Activated CD8-positive, alpha-beta memory T cell treated with anti-CD3 and anti-CD28 coated beads, Interleukin-2, amount 50 U/mL, for 24 hours (primary cell): ENCODE data around the gene MMP15.

Experiments used
- DNase-seq: peaks from one replicate; pipeline ENCODE4 v3.0.0-alpha.2; 2020; ENCODE audit errors: extremely low read depth

MMP15 gene

DNA sequence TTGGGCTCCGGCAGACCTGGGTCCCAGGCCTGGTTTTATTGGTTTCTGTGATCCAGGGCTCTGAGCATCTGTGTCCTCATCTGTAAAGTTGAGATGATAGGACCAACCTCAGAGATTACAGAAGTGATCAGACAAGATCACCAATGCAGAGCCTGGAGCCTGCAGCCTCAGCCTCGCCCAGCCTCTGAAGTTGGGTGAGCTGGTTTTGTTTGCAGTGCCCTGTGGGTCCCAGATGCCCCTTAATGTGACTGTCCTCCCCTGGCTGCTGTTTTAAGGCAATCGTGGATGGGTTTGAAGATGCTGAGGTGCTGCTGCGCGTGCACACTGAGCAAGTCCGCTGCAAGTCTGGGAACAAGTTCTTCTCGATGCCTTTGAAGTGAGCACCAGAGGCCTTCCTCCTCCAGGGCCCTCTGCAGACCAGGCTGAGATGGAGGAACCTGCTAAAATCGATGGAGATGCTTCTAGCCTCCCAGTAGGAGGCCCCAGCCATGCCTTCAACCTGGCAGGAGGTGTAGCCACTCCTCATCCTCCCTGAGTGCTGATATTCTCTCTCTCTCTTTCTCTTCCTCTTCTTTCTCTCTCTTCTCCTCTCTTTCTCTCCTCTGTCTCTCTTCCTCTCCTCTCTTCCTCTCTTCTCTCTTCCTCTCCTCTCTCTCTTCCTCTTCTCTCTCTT is 5.6 kb upstream of the MMP15 start:
- DNase-seq = no peak

- DNase-seq = no peak
These were observed 4.7 kb upstream of the MMP15 start for GRCh38 chr16:58020628-58021521.

GRCh38 chr16:58021661-58022551 is 3.6 kb upstream of the MMP15 start:
- no peak for DNase-seq

GRCh38 chr16:58022601-58023371 is 2.8 kb upstream of the MMP15 start:
- DNase-seq = no peak

- DNase-seq = no peak
These were observed 836 bp upstream of the MMP15 start for GRCh38 chr16:58024486-58025350.

DNA sequence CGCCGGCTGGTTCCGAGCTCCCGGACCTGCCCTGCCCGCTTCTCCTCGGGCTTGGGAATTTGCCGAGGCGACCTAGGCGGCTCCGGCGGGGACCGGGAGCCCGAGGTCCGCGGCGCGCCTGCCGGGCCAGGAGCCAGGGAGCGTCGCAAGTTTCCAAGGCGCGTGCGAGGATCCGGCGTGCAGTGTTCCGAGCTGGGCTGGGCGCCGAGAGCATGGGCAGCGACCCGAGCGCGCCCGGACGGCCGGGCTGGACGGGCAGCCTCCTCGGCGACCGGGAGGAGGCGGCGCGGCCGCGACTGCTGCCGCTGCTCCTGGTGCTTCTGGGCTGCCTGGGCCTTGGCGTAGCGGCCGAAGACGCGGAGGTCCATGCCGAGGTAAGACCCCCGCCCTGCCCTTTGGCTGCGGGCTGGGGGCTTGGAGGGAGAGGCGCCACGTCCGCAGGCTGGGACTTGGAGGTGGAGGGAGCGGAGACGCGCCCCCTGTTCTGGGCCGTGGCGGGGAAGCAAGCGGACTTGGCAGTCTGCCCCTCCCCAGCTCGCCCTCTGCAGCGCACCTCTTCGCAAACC is 668 bp downstream of the MMP15 start:
- no peak for DNase-seq

DNA sequence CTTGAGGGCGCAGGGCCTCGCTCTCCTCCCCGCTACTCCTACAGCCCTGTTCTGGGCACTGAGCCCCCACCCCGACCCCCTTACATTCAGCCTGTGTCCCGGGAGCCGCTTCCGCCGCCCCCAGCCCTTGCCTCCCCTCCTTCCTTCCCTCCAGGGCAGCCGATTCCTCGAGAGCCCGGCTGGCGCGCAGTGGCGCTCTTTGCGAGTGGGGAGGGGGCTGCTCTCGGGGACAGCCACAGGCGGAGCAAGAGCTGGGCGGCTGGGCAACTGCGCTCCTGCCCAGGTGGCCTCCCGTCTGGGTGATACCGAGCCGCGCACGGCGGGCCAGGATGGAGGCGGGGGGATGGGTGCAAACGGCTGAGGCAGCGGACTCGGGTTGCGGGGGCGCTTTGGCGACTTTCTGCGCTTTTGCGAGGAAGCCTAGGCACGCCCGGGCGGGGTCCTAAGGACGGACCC is 1.2 kb downstream of the MMP15 start:
- DNase-seq = no peak

DNA sequence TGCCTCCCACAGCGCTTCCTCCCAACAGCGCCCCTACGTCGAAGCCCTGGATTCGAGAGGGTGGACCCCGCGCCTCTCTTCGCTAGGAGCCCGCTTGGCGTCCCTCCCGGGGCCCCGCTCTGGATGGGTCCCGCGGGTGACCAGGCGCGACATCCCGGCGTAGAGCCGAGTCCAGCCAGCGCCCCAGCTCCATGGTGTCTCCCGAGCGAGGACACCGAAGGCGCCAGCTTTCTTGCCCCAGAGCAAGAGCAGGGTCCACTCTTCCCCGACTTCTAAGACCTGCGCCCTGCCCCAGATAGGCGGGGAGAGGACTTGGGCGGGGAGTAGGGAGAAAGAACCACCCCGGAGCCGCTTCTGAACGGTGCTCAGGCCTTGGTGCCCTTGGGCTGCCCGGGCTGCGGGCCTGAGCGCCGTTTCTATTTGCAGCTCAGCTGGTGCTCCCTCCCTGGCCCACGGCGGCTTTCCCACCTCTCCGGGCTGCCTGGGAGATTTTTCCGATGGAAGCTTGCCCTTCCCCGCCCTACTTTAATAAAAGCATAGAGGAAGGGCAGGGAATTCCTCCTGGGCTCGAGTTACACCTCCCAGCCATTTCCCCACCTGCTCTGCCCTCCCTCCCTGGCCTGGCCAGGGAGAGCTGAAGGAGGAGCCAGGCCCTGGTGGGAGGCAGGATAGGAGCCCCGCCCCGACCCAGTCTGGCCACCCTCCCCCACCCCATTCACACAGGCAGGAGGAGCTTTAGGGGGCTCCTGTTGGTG is 1.8 kb downstream of the MMP15 start:
- no peak for DNase-seq

- no peak for DNase-seq
These were observed 2.4 kb downstream of the MMP15 start for GRCh38 chr16:58027916-58028455.

DNA sequence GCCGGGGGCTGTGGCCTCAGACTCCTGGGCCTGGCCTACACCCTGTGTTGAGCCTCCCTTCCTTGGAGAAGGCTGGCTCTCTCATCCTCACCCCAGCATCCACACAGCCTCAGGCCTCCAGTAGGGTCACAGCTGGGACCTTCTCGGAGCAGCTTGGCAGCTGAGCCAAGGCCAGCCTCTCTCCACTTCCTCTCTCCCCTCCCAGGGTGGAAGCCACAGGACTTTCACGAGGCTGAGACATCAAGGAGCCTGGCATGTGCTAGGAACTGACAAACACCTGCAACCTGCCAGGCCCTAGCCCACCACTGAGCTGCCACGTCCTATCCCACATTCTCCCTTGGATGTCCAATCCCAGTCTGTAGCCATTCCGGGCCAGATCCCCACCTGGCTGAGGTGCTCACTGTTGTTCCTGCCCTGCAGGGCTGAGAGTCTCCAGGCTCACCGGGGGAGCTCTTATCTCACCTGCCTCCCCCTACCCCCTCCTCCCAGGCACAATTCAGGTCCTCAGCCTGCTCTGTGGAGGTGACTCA is 3.1 kb downstream of the MMP15 start:
- DNase-seq = no peak

- DNase-seq = no peak
These were observed 3.9 kb downstream of the MMP15 start for GRCh38 chr16:58029410-58029809.

DNA sequence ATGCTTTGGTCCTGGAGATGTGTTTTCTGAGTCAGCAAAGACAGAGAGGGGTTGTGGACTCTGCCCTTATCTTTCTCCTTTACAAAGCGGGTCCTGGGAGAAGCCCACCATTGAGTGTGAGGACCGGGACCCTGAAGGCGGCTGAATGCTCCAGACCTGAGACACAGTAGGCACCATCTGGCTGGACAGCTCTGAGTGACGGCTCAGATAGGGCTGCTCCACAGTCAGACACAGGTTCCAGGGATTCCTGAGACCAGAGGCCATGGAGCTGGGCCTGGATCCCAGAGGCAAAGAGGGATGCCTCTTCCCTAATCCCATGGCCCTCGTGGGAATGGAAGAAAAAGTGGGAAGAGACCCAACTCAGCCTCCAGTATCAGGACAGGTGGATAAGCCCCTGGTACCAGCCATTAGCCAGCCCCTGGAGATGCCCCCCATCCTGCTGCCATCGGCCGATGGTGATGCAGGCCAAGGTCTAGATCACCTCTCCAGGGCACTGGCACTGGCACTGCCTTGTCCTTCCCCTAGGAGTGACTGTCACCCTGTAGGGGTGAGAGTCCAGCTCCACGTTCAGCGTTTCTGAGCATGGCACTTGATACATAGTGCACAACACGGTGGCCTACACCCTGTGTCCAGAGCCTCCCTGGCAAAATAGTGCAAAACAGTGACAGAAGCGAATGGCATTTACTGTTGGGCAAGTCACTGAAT is 4.7 kb downstream of the MMP15 start:
- DNase-seq = no peak

DNA sequence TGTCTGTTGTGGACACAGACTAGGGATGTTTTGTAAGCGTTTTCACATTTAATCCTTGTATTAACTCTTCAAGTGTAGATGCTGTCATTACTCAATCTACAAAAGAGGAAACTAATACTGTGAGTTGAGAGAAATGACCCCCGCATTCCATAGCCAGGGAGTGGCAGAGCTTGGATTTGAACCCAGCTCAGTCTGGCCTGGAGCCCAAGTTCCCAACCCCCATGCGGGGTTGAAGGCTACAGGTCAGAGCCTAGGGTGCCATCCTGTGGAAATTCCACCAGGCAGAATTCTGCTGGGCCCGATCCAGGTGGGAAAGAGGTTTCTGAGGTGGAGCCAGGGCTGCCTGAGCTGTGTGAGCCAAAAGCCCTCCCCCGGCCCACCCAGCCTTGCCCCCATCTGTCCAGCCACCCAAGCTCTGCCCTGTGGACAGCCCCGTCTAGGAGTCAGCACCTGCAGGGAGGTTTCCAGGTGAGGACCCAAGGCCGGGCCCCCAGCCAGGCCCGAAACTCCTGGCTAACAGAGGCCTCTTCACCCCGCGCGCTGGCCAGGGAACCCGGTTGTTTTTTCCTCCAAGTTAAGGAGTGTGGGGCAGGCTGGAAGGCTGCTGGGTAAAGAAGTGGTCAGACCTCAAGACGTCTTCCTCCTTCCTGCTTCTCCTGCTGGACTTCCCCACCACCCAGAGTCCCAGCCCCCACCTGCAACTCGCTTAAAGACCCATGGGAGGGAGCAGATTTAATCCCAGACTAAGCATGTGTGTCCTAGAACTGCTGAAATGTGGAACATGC is 5.7 kb downstream of the MMP15 start:
- DNase-seq = no peak

DNA sequence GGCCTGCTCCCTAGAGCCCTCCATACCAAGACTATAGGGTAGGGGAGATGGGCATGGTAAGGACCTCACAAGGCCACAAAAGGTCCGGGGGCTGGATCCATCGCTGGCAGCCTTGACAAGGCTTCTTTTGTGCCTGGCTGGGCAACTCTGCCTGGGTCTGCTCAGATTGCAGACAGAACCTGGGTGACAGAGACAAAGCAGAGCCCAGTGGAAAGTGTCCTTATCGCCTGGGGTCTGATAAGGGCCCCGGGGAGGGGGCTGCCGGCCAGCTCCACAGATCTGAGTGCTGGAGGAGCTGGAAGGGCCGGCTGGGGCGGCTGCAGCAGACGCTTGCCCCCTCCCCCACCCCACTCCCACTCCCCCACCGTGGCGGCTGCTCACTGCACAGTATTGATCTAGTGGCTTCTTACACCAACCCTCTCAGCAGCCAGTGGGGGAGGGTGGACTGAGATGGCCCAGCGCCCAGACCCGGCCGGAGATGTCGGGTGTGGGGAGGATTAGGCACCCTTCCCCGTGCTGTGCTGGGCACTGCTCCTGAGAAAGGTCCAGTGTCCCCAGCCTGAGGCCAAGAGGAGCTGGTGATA is 7.2 kb downstream of the MMP15 start:
- DNase-seq = no peak

GRCh38 chr16:58034128-58034685 is 8.7 kb downstream of the MMP15 start:
- DNase-seq = no peak

DNA sequence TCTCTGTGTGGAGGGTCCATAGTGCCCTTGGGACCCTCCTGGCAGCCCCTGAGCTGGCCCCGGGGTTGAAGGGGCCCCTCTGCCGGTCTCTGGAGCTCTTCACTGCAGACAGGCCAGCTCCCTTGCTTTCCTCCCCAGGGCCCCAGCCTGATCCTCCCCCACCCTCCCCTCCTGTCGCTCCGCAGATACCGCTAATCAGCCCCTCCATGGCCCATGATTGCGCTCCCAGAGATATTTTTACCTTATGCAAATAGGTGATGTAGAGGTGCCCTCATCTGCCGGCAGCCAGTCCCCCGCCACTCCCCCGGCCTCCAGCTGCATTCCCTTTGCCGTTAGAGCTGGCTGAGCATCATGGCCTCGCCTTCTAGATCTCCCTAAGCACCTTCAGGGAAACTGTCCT is 9.2 kb downstream of the MMP15 start:
- DNase-seq = no peak
